K562 (cell line): ENCODE results near the gene KCNH2. TPM values are rescaled to one million over a fixed set of nuclear protein-coding genes. Genes with fewer than 3 reads are reported as not detected.
A peak's percentile ranks its signal among the peaks of the same experiment; 100 is the strongest.

ENCODE experiments used
- ARID1B ChIP-seq: fragments of 450-650 bp; IDR thresholded peaks from 2 replicates; pipeline ENCODE4 v1.6.1; 2016; ENCODE audit warnings: antibody characterized with exemption, mild to moderate bottlenecking, inconsistent platforms
- C11orf30 ChIP-seq: fragments of 450-650 bp; IDR thresholded peaks from 2 replicates; pipeline ENCODE4 v1.6.1; 2016; ENCODE audit warnings: low read depth, mild to moderate bottlenecking
- CREM ChIP-seq: IDR thresholded peaks from 2 replicates; pipeline ENCODE4 v1.6.1; 2014; ENCODE audit warnings: antibody characterized with exemption, low read depth
- HMG20B ChIP-seq: fragments of 250-450 bp; sonication (Bioruptor Pico); IDR thresholded peaks from 2 replicates; pipeline ENCODE4 v1.5.0; 2021; ENCODE audit warnings: mild to moderate bottlenecking
- HSF4 ChIP-seq: fragments of 250-450 bp; sonication (Bioruptor Pico); IDR thresholded peaks from 2 replicates; pipeline ENCODE4 v2.1.2; 2022; ENCODE audit warnings: mild to moderate bottlenecking, moderate library complexity, borderline replicate concordance
- MAFF ChIP-seq: IDR thresholded peaks from 2 replicates; pipeline ENCODE4 v1.6.1; 2012; ENCODE audit warnings: low read length, improper control_type of control experiment
- MAFK ChIP-seq: IDR thresholded peaks from 2 replicates; pipeline ENCODE4 v1.6.1; 2011; ENCODE audit warnings: low read length, improper control_type of control experiment
- NCOR1 ChIP-seq: fragments of 450-650 bp; IDR thresholded peaks from 2 replicates; pipeline ENCODE4 v1.6.1; 2016; ENCODE audit warnings: mild to moderate bottlenecking, moderate library complexity
- NONO ChIP-seq, 2 experiments: fragments of 200-400 bp in 1 of 2; fragments of 450-650 bp in 1 of 2; formaldehyde crosslinking in 1 of 2; IDR thresholded peaks; 2 replicates each; pipeline ENCODE4 v1.6.1; 2017; ENCODE audit warnings: low read depth in 2 of 2, mild to moderate bottlenecking in 2 of 2, moderate library complexity in 2 of 2, low read length in 1 of 2
- NR3C1 ChIP-seq: sonication (generic); formaldehyde crosslinking; IDR thresholded peaks from 2 replicates; pipeline ENCODE4 v1.8.1; 2022; ENCODE audit warnings: missing genetic modification reagents
- SMAD3 ChIP-seq: fragments of 450-650 bp; formaldehyde crosslinking; conservative IDR thresholded peaks from 2 replicates; pipeline ENCODE4 v1.4.0; 2020; ENCODE audit warnings: mild to moderate bottlenecking
- SOX6 ChIP-seq: fragments of 450-650 bp; IDR thresholded peaks from 2 replicates; pipeline ENCODE4 v1.6.1; 2014; ENCODE audit warnings: mild to moderate bottlenecking
- ZBED1 ChIP-seq: IDR thresholded peaks from 2 replicates; pipeline ENCODE4 v1.6.1; 2014
- ZBTB17 ChIP-seq: fragments of 450-650 bp; formaldehyde crosslinking; IDR thresholded peaks from 2 replicates; pipeline ENCODE4 v1.4.0; 2020; ENCODE audit warnings: mild to moderate bottlenecking
- ZFX ChIP-seq: sonication (generic); formaldehyde crosslinking; IDR thresholded peaks from 2 replicates; pipeline ENCODE4 v1.8.0; 2022; ENCODE audit warnings: mild to moderate bottlenecking, missing genetic modification reagents, moderate library complexity
- polyA plus RNA-seq, 8 experiments: library from polyadenylated mRNA; depleted of rRNA in 4 of 8; stranded (reverse) in 5 of 8; unstranded in 3 of 8; fragments of >200 nt; fragmentation: Nextera tagmentation in 2 of 8; fragmentation: Illumina TruSeq in 1 of 8; extraction: Ambion mirVana in 2 of 8; extraction: Trizol in 1 of 8; gene quantifications; 2 replicates each; pipeline versions ENCODE4 v1.2.1 to v1.2.3, GENCODE V29; 2011 to 2014; ENCODE audit warnings: inconsistent platforms in 1 of 8, missing spikeins in 1 of 8
- total RNA-seq, 7 experiments: library from RNA; depleted of rRNA in 6 of 7; stranded (reverse); fragments of >200 nt in 6 of 7; fragmentation: Illumina TruSeq in 2 of 7; extraction: Trizol in 2 of 7; gene quantifications; 2 replicates each; pipeline versions ENCODE4 v1.2.1 to v1.2.3, GENCODE V29; 2011 to 2021; ENCODE audit warnings: low replicate concordance in 1 of 7
- TF ChIP-seq, protein P1 (sequence below): fragments of 450-650 bp; IDR thresholded peaks from 2 replicates; pipeline ENCODE4 v1.6.1; 2017; ENCODE audit warnings: antibody characterized with exemption, mild to moderate bottlenecking
- TF ChIP-seq, protein P2 (sequence below): sonication (generic); formaldehyde crosslinking; IDR thresholded peaks from 2 replicates; pipeline ENCODE4 v1.8.1; 2022; ENCODE audit warnings: missing genetic modification reagents
- TF ChIP-seq, protein P3 (sequence below), 2 experiments: fragments of 450-650 bp in 1 of 2; sonication (generic) in 1 of 2; formaldehyde crosslinking in 1 of 2; IDR thresholded peaks in 1 of 2; conservative IDR thresholded peaks in 1 of 2; 2 replicates each; pipeline versions ENCODE4 v1.6.1 to v1.8.1; 2016 to 2023; ENCODE audit warnings: mild to moderate bottlenecking in 2 of 2, moderate library complexity in 2 of 2, inconsistent platforms in 1 of 2, missing genetic modification reagents in 1 of 2
- TF ChIP-seq, protein P4 (sequence below): fragments of 450-650 bp; IDR thresholded peaks from 2 replicates; pipeline ENCODE4 v1.6.1; 2016

KCNH2 gene
- total and polyA plus RNA-seq, 9 of the 15 experiments (the other 6 are each of a cell fraction or from before 2014, with no cell fraction given), result 18.1 to 368 (median 218) TPM

DNA sequence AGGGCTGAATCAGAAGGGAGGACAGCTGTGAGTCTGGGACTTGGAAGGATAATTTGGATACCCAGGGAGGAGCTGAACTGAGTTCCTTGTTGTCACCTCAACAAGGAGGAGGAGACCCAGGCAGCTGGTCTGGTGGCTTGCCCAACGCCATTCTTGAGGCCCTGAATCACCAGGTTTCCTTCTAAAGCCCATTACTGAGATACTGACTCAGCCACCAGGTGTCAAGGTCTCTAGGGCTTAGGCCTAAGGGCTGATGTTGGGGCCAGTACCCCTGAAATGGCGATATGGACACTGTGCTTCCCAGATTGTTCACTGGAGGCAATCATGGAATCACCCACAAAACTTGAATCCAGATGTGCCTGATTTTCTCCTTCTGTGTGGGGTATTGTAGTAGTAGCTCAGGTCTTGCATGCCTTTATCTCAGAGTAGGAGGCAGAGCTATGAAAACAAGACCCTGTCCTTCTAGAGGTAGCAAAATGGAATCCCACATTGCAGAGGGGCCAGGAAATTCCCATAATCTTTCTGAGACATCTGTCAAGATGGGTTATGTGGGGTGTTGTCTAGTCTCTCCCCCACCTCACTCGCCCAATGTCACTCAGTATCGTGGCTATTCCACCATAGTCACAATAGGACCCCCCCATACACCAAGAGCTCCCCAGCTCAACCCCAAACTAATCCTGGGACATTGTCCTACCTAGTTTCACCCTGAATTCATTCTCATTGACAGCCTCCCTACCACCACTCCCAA is 48.0 kb upstream of the KCNH2 start (continued):
- TF ChIP-seq, protein P1, sequence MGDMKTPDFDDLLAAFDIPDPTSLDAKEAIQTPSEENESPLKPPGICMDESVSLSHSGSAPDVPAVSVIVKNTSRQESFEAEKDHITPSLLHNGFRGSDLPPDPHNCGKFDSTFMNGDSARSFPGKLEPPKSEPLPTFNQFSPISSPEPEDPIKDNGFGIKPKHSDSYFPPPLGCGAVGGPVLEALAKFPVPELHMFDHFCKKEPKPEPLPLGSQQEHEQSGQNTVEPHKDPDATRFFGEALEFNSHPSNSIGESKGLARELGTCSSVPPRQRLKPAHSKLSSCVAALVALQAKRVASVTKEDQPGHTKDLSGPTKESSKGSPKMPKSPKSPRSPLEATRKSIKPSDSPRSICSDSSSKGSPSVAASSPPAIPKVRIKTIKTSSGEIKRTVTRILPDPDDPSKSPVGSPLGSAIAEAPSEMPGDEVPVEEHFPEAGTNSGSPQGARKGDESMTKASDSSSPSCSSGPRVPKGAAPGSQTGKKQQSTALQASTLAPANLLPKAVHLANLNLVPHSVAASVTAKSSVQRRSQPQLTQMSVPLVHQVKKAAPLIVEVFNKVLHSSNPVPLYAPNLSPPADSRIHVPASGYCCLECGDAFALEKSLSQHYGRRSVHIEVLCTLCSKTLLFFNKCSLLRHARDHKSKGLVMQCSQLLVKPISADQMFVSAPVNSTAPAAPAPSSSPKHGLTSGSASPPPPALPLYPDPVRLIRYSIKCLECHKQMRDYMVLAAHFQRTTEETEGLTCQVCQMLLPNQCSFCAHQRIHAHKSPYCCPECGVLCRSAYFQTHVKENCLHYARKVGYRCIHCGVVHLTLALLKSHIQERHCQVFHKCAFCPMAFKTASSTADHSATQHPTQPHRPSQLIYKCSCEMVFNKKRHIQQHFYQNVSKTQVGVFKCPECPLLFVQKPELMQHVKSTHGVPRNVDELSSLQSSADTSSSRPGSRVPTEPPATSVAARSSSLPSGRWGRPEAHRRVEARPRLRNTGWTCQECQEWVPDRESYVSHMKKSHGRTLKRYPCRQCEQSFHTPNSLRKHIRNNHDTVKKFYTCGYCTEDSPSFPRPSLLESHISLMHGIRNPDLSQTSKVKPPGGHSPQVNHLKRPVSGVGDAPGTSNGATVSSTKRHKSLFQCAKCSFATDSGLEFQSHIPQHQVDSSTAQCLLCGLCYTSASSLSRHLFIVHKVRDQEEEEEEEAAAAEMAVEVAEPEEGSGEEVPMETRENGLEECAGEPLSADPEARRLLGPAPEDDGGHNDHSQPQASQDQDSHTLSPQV, result peak; percentile 58
- TF ChIP-seq CREM, result peak; percentile 28; the same call in 1 of the 2 replicates
- TF ChIP-seq NONO (IDR thresholded peaks at IDR 0.05; ENCODE audit: low read depth in 2 of 2, low read length in 1 of 2), result no peak
- TF ChIP-seq, protein P2, sequence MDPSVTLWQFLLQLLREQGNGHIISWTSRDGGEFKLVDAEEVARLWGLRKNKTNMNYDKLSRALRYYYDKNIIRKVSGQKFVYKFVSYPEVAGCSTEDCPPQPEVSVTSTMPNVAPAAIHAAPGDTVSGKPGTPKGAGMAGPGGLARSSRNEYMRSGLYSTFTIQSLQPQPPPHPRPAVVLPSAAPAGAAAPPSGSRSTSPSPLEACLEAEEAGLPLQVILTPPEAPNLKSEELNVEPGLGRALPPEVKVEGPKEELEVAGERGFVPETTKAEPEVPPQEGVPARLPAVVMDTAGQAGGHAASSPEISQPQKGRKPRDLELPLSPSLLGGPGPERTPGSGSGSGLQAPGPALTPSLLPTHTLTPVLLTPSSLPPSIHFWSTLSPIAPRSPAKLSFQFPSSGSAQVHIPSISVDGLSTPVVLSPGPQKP, result no peak
- TF ChIP-seq, protein P3, sequence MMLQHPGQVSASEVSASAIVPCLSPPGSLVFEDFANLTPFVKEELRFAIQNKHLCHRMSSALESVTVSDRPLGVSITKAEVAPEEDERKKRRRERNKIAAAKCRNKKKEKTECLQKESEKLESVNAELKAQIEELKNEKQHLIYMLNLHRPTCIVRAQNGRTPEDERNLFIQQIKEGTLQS (IDR thresholded peaks at IDR 0.05), result peak; percentile 43; the same call in 1 of the 2 replicates
- TF ChIP-seq, protein P3 (CRISPR knock-in tag; conservative IDR thresholded peaks at IDR 0.05), result no peak
- TF ChIP-seq NR3C1 (CRISPR knock-in tag), result no peak
- peak; percentile 33; the same call in 1 of the 2 replicates for TF ChIP-seq ARID1B
- TF ChIP-seq, protein P4, sequence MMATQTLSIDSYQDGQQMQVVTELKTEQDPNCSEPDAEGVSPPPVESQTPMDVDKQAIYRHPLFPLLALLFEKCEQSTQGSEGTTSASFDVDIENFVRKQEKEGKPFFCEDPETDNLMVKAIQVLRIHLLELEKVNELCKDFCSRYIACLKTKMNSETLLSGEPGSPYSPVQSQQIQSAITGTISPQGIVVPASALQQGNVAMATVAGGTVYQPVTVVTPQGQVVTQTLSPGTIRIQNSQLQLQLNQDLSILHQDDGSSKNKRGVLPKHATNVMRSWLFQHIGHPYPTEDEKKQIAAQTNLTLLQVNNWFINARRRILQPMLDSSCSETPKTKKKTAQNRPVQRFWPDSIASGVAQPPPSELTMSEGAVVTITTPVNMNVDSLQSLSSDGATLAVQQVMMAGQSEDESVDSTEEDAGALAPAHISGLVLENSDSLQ, result peak; percentile 27; the same call in 1 of the 2 replicates
- TF ChIP-seq ZFX (CRISPR knock-in tag), result peak; percentile 18; the same call in 1 of the 2 replicates
- no peak for TF ChIP-seq HMG20B
- peak; percentile 92 for TF ChIP-seq C11orf30
- peak; percentile 52; the same call in 1 of the 2 replicates for TF ChIP-seq MAFF
- TF ChIP-seq NCOR1, result peak; percentile 13; the same call in 1 of the 2 replicates
- TF ChIP-seq SOX6, result no peak
- TF ChIP-seq HSF4, result peak; percentile 17; the same call in 1 of the 2 replicates
- TF ChIP-seq ZBTB17 (CRISPR knock-in tag), result no peak
- peak; percentile 66 for TF ChIP-seq MAFK
- no peak for TF ChIP-seq SMAD3 (CRISPR knock-in tag)
- TF ChIP-seq ZBED1, result 0 out of 2 replicates have a peak, but pooled peaks have one; percentile 68
- TF ChIP-seq, all 486 proteins: peak for 33
